GM18498 (cell line): ENCODE results near the gene BBIP1.
A peak's percentile ranks its signal among the peaks of the same experiment; 100 is the strongest.

Experiments used
- ATAC-seq: cut with Tn5 transposase; IDR thresholded peaks from one replicate; pipeline ENCODE4 v1.9.1; 2021; ENCODE audit warnings: mild to moderate bottlenecking, moderate library complexity; ENCODE audit not compliant: unreplicated experiment

Gene BBIP1

GRCh38 chr10:110885932-110886674, 32.9 kb downstream of the BBIP1 start:
- no peak for ATAC-seq

GRCh38 chr10:110883924-110884323, 35.1 kb downstream of the BBIP1 start:
- ATAC-seq: no peak

- no peak for ATAC-seq
Observed at GRCh38 chr10:110881905-110882304, 37.1 kb downstream of the BBIP1 start.

- no peak for ATAC-seq
Observed at GRCh38 chr10:110881247-110881646, 37.7 kb downstream of the BBIP1 start.

- no peak for ATAC-seq
Observed at GRCh38 chr10:110880012-110880411, 39.0 kb downstream of the BBIP1 start.

GRCh38 chr10:110876788-110877187, 42.2 kb downstream of the BBIP1 start:
- no peak for ATAC-seq

GRCh38 chr10:110876000-110876399, 43.0 kb downstream of the BBIP1 start:
- no peak for ATAC-seq

- ATAC-seq: no peak
Observed at GRCh38 chr10:110873951-110874350, 45.0 kb downstream of the BBIP1 start.

GRCh38 chr10:110872984-110873923, 45.7 kb downstream of the BBIP1 start:
- no peak for ATAC-seq

- ATAC-seq: peak; percentile 52
Observed at GRCh38 chr10:110872145-110872983, 46.6 kb downstream of the BBIP1 start.

GRCh38 chr10:110871298-110872084, 47.5 kb downstream of the BBIP1 start, which contains the start of gene PDCD4:
PDCD4 (plus strand) TSS chr10:110871928; CDS start chr10:110876028, 4,100 bp downstream.
- ATAC-seq: peak; percentile 80

- no peak for ATAC-seq
Observed at GRCh38 chr10:110870823-110871297, 48.1 kb downstream of the BBIP1 start.

GRCh38 chr10:110868981-110869380, 50.0 kb downstream of the BBIP1 start:
- no peak for ATAC-seq

- no peak for ATAC-seq
Observed at GRCh38 chr10:110867807-110868465, 51.0 kb downstream of the BBIP1 start.

GRCh38 chr10:110867011-110867806, 51.8 kb downstream of the BBIP1 start:
- peak; percentile 34 for ATAC-seq

- no peak for ATAC-seq
Observed at GRCh38 chr10:110865809-110866482, 53.0 kb downstream of the BBIP1 start.

GRCh38 chr10:110865186-110865808, 53.7 kb downstream of the BBIP1 start:
- no peak for ATAC-seq
